HT1080 (cell line): ENCODE results near the gene C20orf141. TPM values are rescaled to one million over a fixed set of nuclear protein-coding genes. Genes with fewer than 3 reads are reported as not detected.
"Not testable (repeated sequence)": the region's sequence is repeated elsewhere in the genome, so short reads cannot be mapped to it uniquely, and the experiment has no call there.

Experiments used
- DNase-seq: peaks from one replicate; pipeline ENCODE4 v3.0.0-alpha.2; 2015; ENCODE audit warnings: low read depth
- total RNA-seq: library from RNA; depleted of rRNA; stranded (reverse); fragments of >200 nt; shearing (Covaris generic); gene quantifications from 2 replicates; pipeline ENCODE4 v1.2.3, GENCODE V29; 2014

The C20orf141 gene
- total RNA-seq, 1 experiment from 2014 or later, result 0.50 TPM

GRCh38 chr20:2799271-2799670, 15.5 kb upstream of the C20orf141 start:
- DNase-seq, result no peak

- no peak for DNase-seq
Observed at GRCh38 chr20:2799688-2800520, 14.9 kb upstream of the C20orf141 start.

GRCh38 chr20:2800521-2801285, 14.1 kb upstream of the C20orf141 start, which contains the start of gene CPXM1:
TSS of gene CPXM1 (minus strand) at chr20:2800627. CDS start at chr20:2800572, 55 bp downstream.
- no peak for DNase-seq

- DNase-seq, result no peak
Observed at GRCh38 chr20:2801286-2801728, 13.5 kb upstream of the C20orf141 start.

GRCh38 chr20:2804041-2804828, 10.6 kb upstream of the C20orf141 start:
- DNase-seq, result no peak

GRCh38 chr20:2804852-2805688, 9.7 kb upstream of the C20orf141 start:
- DNase-seq, result no peak

- no peak for DNase-seq
Observed at GRCh38 chr20:2805689-2806350, 9.0 kb upstream of the C20orf141 start.

GRCh38 chr20:2806351-2806701, 8.5 kb upstream of the C20orf141 start:
- DNase-seq, result no peak

GRCh38 chr20:2807019-2807418, 7.8 kb upstream of the C20orf141 start:
- no peak for DNase-seq

- DNase-seq, result not testable (repeated sequence)
Observed at GRCh38 chr20:2807929-2808328, 6.9 kb upstream of the C20orf141 start.

- DNase-seq, result no peak
Observed at GRCh38 chr20:2809690-2810089, 5.1 kb upstream of the C20orf141 start.

- DNase-seq, result no peak
Observed at GRCh38 chr20:2812189-2812588, 2.6 kb upstream of the C20orf141 start.

GRCh38 chr20:2814076-2814475, 711 bp upstream of the C20orf141 start:
- peak; percentile 62 for DNase-seq

GRCh38 chr20:2815242-2815900, 584 bp downstream of the C20orf141 start:
- DNase-seq, result no peak

- no peak for DNase-seq
Observed at GRCh38 chr20:2816030-2816582, 1.3 kb downstream of the C20orf141 start, which contains the start of gene TMEM239. TSS of gene TMEM239 (plus strand) at chr20:2816364. CDS start at chr20:2816555, 191 bp downstream.

- no peak for DNase-seq
Observed at GRCh38 chr20:2816583-2817340, 2.0 kb downstream of the C20orf141 start.

GRCh38 chr20:2817341-2817726, 2.5 kb downstream of the C20orf141 start:
- DNase-seq, result no peak

- DNase-seq, result no peak
Observed at GRCh38 chr20:2817891-2818595, 3.3 kb downstream of the C20orf141 start.
